Right renal pelvis (tissue), 4 donors: Measurements from ENCODE around the gene SLC6A6. TPM values are rescaled to one million over a fixed set of nuclear protein-coding genes. Genes with fewer than 3 reads are reported as not detected.

Experiments
- DNase-seq, 4 donors: peaks; one replicate each; pipeline ENCODE4 v3.0.0-alpha.2; 2013; ENCODE audit warnings: low read depth in 4 of 4, low spot score in 3 of 4, missing footprints in 1 of 4
- polyA plus RNA-seq, 4 donors: library from polyadenylated mRNA; unstranded; fragments of 120-200 nt; gene quantifications; one replicate each; pipeline ENCODE4 v1.2.1, GENCODE V29; 2013; ENCODE audit not compliant: insufficient read length in 4 of 4

Gene SLC6A6
- polyA plus RNA-seq, 4 donors, result 18.8 to 23.2 (median 20.2) TPM

- DNase-seq, result no peak
Measured at GRCh38 chr3:14516738-14517345, 114.4 kb downstream of the SLC6A6 start.

- DNase-seq, result no peak
Measured at GRCh38 chr3:14517601-14518431, 115.4 kb downstream of the SLC6A6 start.

GRCh38 chr3:14518432-14518802 lies 116.0 kb downstream of the SLC6A6 start:
- DNase-seq, result no peak

- no peak for DNase-seq
Measured at GRCh38 chr3:14518893-14519292, 116.5 kb downstream of the SLC6A6 start.

GRCh38 chr3:14519406-14519805 lies 117.0 kb downstream of the SLC6A6 start:
- no peak for DNase-seq

GRCh38 chr3:14520149-14520548 lies 117.7 kb downstream of the SLC6A6 start:
- DNase-seq, result no peak

GRCh38 chr3:14520967-14521366 lies 118.6 kb downstream of the SLC6A6 start:
- no peak for DNase-seq

GRCh38 chr3:14521611-14522010 lies 119.2 kb downstream of the SLC6A6 start:
- DNase-seq, result no peak

- no peak for DNase-seq
Measured at GRCh38 chr3:14522129-14522691, 119.8 kb downstream of the SLC6A6 start.

GRCh38 chr3:14522768-14523167 lies 120.4 kb downstream of the SLC6A6 start:
- no peak for DNase-seq

GRCh38 chr3:14523792-14524191 lies 121.4 kb downstream of the SLC6A6 start:
- DNase-seq, result no peak

GRCh38 chr3:14524311-14524711 lies 121.9 kb downstream of the SLC6A6 start:
- no peak for DNase-seq

- no peak for DNase-seq
Measured at GRCh38 chr3:14524920-14525660, 122.7 kb downstream of the SLC6A6 start.

GRCh38 chr3:14525685-14526631 lies 123.6 kb downstream of the SLC6A6 start:
- DNase-seq, result no peak

- DNase-seq, result no peak
Measured at GRCh38 chr3:14528081-14528480, 125.7 kb downstream of the SLC6A6 start.

GRCh38 chr3:14531856-14532395 lies 129.5 kb downstream of the SLC6A6 start:
- DNase-seq, result no peak

- no peak for DNase-seq
Measured at GRCh38 chr3:14532691-14533456, 130.5 kb downstream of the SLC6A6 start.

- no peak for DNase-seq
Measured at GRCh38 chr3:14533457-14533958, 131.1 kb downstream of the SLC6A6 start.
